GM23338 (cell line): ENCODE measurements around the gene SPRING1. TPM values are rescaled to one million over a fixed set of nuclear protein-coding genes. Genes with fewer than 3 reads are reported as not detected.

Experiments
- ATAC-seq: fragments of 200-7000 bp; cut with Tn5 transposase; 3 replicates; pipeline ENCODE4 v1.9.1; 2020
- DNase-seq: peaks from one replicate; pipeline ENCODE4 v3.0.0-alpha.2; 2015; ENCODE audit warnings: low spot score
- H2AFZ ChIP-seq: fragments of 200-600 bp; sonication (generic); 2 replicates; pipeline ENCODE4 v1.8.0; 2016; ENCODE audit warnings: antibody characterized with exemption, mild to moderate bottlenecking, moderate library complexity
- H3F3A ChIP-seq: fragments of 200-600 bp; sonication (generic); replicated peaks from 2 replicates; pipeline ENCODE4 v1.8.0; 2017; ENCODE audit warnings: antibody characterized with exemption, mixed run types, low read depth
- H3K27ac ChIP-seq: fragments of 200-600 bp; sonication (generic); 2 replicates; pipeline ENCODE4 v1.6.1; 2016; ENCODE audit warnings: low read depth
- H3K27me3 ChIP-seq: fragments of 200-600 bp; sonication (generic); 2 replicates; pipeline ENCODE4 v1.8.0; 2016; ENCODE audit warnings: mild to moderate bottlenecking, mixed run types, moderate library complexity; ENCODE audit not compliant: insufficient read depth
- H3K36me3 ChIP-seq: fragments of 200-600 bp; sonication (generic); 2 replicates; pipeline ENCODE4 v1.8.0; 2016; ENCODE audit warnings: mild to moderate bottlenecking; ENCODE audit not compliant: insufficient read depth
- H3K4me1 ChIP-seq: fragments of 200-600 bp; sonication (generic); 2 replicates; pipeline ENCODE4 v1.8.0; 2016; ENCODE audit warnings: mild to moderate bottlenecking, moderate library complexity; ENCODE audit not compliant: insufficient read depth
- H3K4me2 ChIP-seq: fragments of 200-600 bp; sonication (generic); 2 replicates; pipeline ENCODE4 v1.7.1; 2017; ENCODE audit warnings: mixed run types
- H3K4me3 ChIP-seq: fragments of 200-600 bp; sonication (generic); 2 replicates; pipeline ENCODE4 v1.6.1; 2016; ENCODE audit warnings: mixed run types
- H3K79me2 ChIP-seq: fragments of 200-600 bp; sonication (generic); replicated peaks from 2 replicates; pipeline ENCODE4 v1.8.0; 2017; ENCODE audit warnings: mild to moderate bottlenecking; ENCODE audit not compliant: insufficient read depth
- H3K9me2 ChIP-seq: fragments of 200-600 bp; sonication (generic); 2 replicates; pipeline ENCODE4 v1.8.0; 2017; ENCODE audit not compliant: insufficient read depth
- H4K20me1 ChIP-seq: fragments of 200-600 bp; sonication (generic); replicated peaks from 2 replicates; pipeline ENCODE4 v1.8.0; 2017; ENCODE audit warnings: mild to moderate bottlenecking; ENCODE audit not compliant: insufficient read depth
- H3K27ac Mint-ChIP-seq: 2 replicates; pipeline ENCODE4 v1.8.0; 2020; ENCODE audit warnings: inconsistent platforms, mild to moderate bottlenecking, moderate library complexity, mixed read lengths
- H3K27me3 Mint-ChIP-seq: 3 replicates; pipeline ENCODE4 v1.8.0; 2022; ENCODE audit warnings: low read depth, mild to moderate bottlenecking, moderate library complexity, mixed read lengths, inconsistent platforms; ENCODE audit not compliant: insufficient read depth, poor library complexity
- H3K36me3 Mint-ChIP-seq: 3 replicates; pipeline ENCODE4 v1.8.0; 2021; ENCODE audit warnings: low read depth, mild to moderate bottlenecking, inconsistent platforms, moderate library complexity, mixed read lengths
- H3K4me1 Mint-ChIP-seq: 3 replicates; pipeline ENCODE4 v1.8.0; 2020; ENCODE audit warnings: mild to moderate bottlenecking, inconsistent platforms, mixed read lengths
- H3K4me3 Mint-ChIP-seq: 3 replicates; pipeline ENCODE4 v1.8.0; 2021; ENCODE audit warnings: moderate library complexity, mild to moderate bottlenecking, inconsistent platforms, mixed read lengths
- H3K9me3 Mint-ChIP-seq: 3 replicates; pipeline ENCODE4 v1.8.0; 2020; ENCODE audit warnings: moderate library complexity, mild to moderate bottlenecking, inconsistent platforms, mixed read lengths
- CREB1 ChIP-seq: fragments of 250-450 bp; sonication (Bioruptor Pico); IDR thresholded peaks from 2 replicates; pipeline ENCODE4 v1.5.0; 2020; ENCODE audit warnings: low read depth, mild to moderate bottlenecking, moderate library complexity
- EZH2 ChIP-seq: fragments of 200-600 bp; sonication (generic); IDR thresholded peaks from one replicate; pipeline ENCODE4 v1.8.0; 2017; ENCODE audit warnings: antibody characterized with exemption, mild to moderate bottlenecking, low read depth; ENCODE audit not compliant: unreplicated experiment
- JUNB ChIP-seq: IDR thresholded peaks from one replicate; pipeline ENCODE4 v1.6.1; 2016; ENCODE audit warnings: antibody characterized with exemption; ENCODE audit not compliant: unreplicated experiment
- NANOG ChIP-seq: IDR thresholded peaks from 2 replicates; pipeline ENCODE4 v1.6.1; 2016; ENCODE audit warnings: antibody characterized with exemption, borderline replicate concordance
- POLR2AphosphoS5 ChIP-seq: IDR thresholded peaks from 2 replicates; pipeline ENCODE4 v1.6.1; 2016; ENCODE audit warnings: antibody characterized with exemption, low read depth
- STAT1 ChIP-seq: IDR thresholded peaks from one replicate; pipeline ENCODE4 v1.6.1; 2016; ENCODE audit warnings: antibody characterized with exemption; ENCODE audit not compliant: unreplicated experiment
- ZNF331 ChIP-seq: fragments of 250-450 bp; sonication (Bioruptor Pico); IDR thresholded peaks from 2 replicates; pipeline ENCODE4 v1.5.0; 2020; ENCODE audit warnings: low read depth, mild to moderate bottlenecking, moderate library complexity
- polyA plus RNA-seq: library from polyadenylated mRNA; unstranded; fragments of >200 nt; fragmentation: Nextera tagmentation; extraction: Ambion mirVana; gene quantifications from 2 replicates; pipeline ENCODE4 v1.2.1, GENCODE V29; 2016
- total RNA-seq: library from RNA; depleted of rRNA; stranded (reverse); fragments of >200 nt; shearing (Covaris generic); gene quantifications from 2 replicates; pipeline ENCODE4 v1.2.3, GENCODE V29; 2014
- TF ChIP-seq, protein P1 (sequence below), 2 experiments: fragments of 200-600 bp in 1 of 2; sonication (generic) in 1 of 2; conservative IDR thresholded peaks; 2 replicates each; pipeline versions ENCODE4 v1.5.1 to v1.6.1; 2016 to 2017; ENCODE audit warnings: antibody characterized with exemption in 2 of 2, low read depth in 2 of 2, mild to moderate bottlenecking in 2 of 2, moderate library complexity in 1 of 2
- TF ChIP-seq, protein P2 (sequence below): IDR thresholded peaks from one replicate; pipeline ENCODE4 v1.6.1; 2018; ENCODE audit warnings: antibody characterized with exemption; ENCODE audit not compliant: unreplicated experiment

Gene SPRING1
- total and polyA plus RNA-seq, 2 experiments from 2014 or later, result 8.2 to 57.1 TPM

DNA sequence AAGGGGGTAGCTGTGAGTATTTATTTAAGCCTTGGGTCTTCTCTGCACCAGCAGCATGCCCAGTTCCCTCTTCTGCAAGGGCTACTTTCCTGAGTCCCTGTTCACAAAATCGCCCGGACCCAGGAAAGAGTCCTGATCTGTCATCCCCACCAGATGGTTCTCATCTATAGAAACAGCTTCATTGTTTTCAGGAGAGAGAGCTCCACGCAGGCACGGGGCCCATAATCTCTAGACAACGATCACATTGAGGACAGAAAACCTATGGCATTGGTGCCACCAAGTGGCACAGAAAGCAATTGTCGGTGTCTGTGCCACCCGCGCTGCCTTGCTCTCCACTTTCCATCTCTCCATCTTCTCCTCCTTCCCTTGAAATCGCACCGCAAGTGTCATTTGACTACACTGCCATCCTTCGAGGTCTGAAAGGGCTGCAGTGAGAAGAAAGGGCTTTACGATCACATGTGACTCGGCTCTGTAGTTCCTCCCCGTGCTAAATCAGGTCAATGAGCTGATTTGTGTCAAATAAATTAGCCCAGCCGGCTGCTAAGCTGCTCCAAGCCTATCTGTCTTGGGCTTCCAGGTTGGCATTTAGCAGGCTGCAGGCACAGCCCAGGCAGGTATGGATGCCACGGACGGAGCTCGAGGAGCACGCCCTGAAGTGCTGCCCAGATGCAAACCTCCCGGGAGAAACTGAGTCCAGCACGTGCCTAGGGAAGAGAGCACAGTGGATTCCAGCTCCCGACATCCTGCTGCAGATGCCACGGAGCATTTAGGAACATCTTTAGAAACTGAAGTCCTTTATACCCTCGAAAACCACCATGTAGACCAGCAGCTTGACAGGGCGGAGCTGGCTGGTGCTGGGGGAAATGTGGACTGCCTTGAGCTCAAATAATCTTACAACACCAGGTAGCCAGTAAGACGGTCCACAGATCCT is 28.8 kb downstream of the SPRING1 start:
- H3K79me2 ChIP-seq, result no peaks in the 10 kb centered on the region
- no peaks in the 10 kb centered on the region for H3K9me2 ChIP-seq
- Mint-ChIP-seq H3K4me1 (peaks cover 5% of the 10 kb centered on the region; the same call in 2 of the 3 replicates), H3K27me3 (peaks cover 11% of the 10 kb centered on the region), H3K36me3 (no peaks in the 10 kb centered on the region; the same call in 2 of the 3 replicates), H3K27ac (no peak overlapping the region), H3K4me3 (no peak overlapping the region), H3K9me3 (no peaks in the 10 kb centered on the region)
- H3K4me3 ChIP-seq, result no peak overlapping the region
- H3K27me3 ChIP-seq, result no peaks in the 10 kb centered on the region
- no peak overlapping the region for H3K27ac ChIP-seq
- no peak overlapping the region; the same call in 1 of the 2 replicates for H2AFZ ChIP-seq
- TF ChIP-seq, protein P1, sequence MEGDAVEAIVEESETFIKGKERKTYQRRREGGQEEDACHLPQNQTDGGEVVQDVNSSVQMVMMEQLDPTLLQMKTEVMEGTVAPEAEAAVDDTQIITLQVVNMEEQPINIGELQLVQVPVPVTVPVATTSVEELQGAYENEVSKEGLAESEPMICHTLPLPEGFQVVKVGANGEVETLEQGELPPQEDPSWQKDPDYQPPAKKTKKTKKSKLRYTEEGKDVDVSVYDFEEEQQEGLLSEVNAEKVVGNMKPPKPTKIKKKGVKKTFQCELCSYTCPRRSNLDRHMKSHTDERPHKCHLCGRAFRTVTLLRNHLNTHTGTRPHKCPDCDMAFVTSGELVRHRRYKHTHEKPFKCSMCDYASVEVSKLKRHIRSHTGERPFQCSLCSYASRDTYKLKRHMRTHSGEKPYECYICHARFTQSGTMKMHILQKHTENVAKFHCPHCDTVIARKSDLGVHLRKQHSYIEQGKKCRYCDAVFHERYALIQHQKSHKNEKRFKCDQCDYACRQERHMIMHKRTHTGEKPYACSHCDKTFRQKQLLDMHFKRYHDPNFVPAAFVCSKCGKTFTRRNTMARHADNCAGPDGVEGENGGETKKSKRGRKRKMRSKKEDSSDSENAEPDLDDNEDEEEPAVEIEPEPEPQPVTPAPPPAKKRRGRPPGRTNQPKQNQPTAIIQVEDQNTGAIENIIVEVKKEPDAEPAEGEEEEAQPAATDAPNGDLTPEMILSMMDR (conservative IDR thresholded peaks at IDR 0.05; ENCODE audit: low read depth in 2 of 2), result peak; percentile 34 to 68; a peak in 2 of 4 replicates
- no peak for TF ChIP-seq CREB1 (CRISPR knock-in tag)
- peak; percentile 54 for DNase-seq
- no peaks in the 10 kb centered on the region for H3K4me1 ChIP-seq
- peak; percentile 75 for ATAC-seq
- H4K20me1 ChIP-seq, result no peaks in the 10 kb centered on the region
- no peaks in the 10 kb centered on the region for H3F3A ChIP-seq
- no peaks in the 10 kb centered on the region for H3K36me3 ChIP-seq
- H3K4me2 ChIP-seq, result no peak overlapping the region

DNA sequence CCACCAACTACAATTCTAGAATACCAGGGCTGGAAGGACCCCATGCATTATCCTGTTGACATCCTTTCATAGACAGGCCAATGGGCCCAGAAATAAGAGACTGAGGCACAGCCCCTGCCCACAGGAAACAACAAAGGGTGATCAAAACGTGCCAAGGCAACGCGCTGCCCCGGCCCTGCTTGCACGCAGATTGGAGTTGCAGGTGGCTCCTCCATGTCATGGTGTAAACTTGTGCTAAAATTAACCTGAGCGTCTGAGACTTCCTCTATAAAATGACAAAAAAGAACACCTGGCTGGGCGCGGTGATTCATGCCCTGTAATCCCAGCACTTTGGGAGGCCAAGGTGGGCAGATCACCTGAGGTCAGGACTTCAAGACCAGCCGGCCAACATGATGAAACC is 30.1 kb downstream of the SPRING1 start:
- Histone ChIP-seq H2AFZ (no peak overlapping the region), H3K4me1 (no peaks in the 10 kb centered on the region), H3K9me2 (no peaks in the 10 kb centered on the region), H3K36me3 (no peaks in the 10 kb centered on the region), H3K4me2 (no peak overlapping the region), H3K27me3 (no peaks in the 10 kb centered on the region), H3F3A (no peaks in the 10 kb centered on the region; the same call in 1 of the 2 replicates), H3K27ac (no peak overlapping the region), H3K4me3 (no peak overlapping the region), H4K20me1 (no peaks in the 10 kb centered on the region), H3K79me2 (no peaks in the 10 kb centered on the region)
- no peak for TF ChIP-seq EZH2
- TF ChIP-seq STAT1, result no peak
- no peak for TF ChIP-seq JUNB
- no peaks in the 10 kb centered on the region for H3K9me3 Mint-ChIP-seq
- H3K27ac Mint-ChIP-seq, result no peak overlapping the region
- H3K27me3 Mint-ChIP-seq, result peaks cover 9% of the 10 kb centered on the region
- peaks cover 8% of the 10 kb centered on the region; the same call in 2 of the 3 replicates for H3K4me1 Mint-ChIP-seq
- H3K36me3 Mint-ChIP-seq, result no peaks in the 10 kb centered on the region; the same call in 2 of the 3 replicates
- ATAC-seq (no peak), DNase-seq (no peak)
- H3K4me3 Mint-ChIP-seq, result no peak overlapping the region

DNA sequence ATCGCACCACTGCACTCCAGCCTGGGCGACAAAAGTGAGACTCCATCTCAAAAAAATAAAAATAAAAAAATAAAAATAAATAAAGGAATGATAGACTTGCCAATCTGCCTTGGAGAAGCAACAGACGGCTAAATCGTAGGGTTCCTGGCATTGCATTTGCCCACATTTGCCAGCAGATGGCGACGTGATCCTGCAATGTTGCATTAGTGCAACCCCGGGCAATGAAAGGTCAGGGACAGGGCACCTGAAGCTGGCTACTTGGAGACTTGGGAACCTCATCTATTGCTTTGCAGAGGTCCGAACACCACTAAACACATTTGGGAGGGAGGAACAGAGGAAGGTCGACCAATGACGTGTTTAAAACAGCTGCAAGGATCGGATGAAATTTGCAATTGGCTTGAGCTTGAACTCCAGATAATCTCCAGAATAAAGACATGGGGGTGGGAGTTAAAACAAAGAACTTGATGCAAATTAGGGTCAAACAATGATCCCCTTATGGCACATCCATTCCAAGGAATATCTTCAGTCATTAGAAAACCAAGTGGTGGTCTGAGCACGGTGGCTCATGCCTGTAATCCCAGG is 34.6 kb downstream of the SPRING1 start:
- Mint-ChIP-seq H3K27ac (no peak overlapping the region), H3K9me3 (no peaks in the 10 kb centered on the region), H3K4me3 (no peak overlapping the region), H3K4me1 (peaks cover 3% of the 10 kb centered on the region; the same call in 2 of the 3 replicates), H3K36me3 (no peaks in the 10 kb centered on the region), H3K27me3 (peaks cover 5% of the 10 kb centered on the region)
- Histone ChIP-seq H3K27ac (no peak overlapping the region), H4K20me1 (no peaks in the 10 kb centered on the region), H3K4me1 (no peaks in the 10 kb centered on the region), H3K9me2 (no peaks in the 10 kb centered on the region), H2AFZ (no peak overlapping the region), H3K79me2 (no peaks in the 10 kb centered on the region), H3K4me3 (no peak overlapping the region), H3K36me3 (no peaks in the 10 kb centered on the region; the same call in 1 of the 2 replicates), H3K4me2 (no peak overlapping the region), H3K27me3 (no peaks in the 10 kb centered on the region), H3F3A (no peaks in the 10 kb centered on the region; the same call in 1 of the 2 replicates)
- DNase-seq, result peak; percentile 92
- peak; percentile 98 for ATAC-seq
- no peak for TF ChIP-seq NANOG
- TF ChIP-seq, protein P2, sequence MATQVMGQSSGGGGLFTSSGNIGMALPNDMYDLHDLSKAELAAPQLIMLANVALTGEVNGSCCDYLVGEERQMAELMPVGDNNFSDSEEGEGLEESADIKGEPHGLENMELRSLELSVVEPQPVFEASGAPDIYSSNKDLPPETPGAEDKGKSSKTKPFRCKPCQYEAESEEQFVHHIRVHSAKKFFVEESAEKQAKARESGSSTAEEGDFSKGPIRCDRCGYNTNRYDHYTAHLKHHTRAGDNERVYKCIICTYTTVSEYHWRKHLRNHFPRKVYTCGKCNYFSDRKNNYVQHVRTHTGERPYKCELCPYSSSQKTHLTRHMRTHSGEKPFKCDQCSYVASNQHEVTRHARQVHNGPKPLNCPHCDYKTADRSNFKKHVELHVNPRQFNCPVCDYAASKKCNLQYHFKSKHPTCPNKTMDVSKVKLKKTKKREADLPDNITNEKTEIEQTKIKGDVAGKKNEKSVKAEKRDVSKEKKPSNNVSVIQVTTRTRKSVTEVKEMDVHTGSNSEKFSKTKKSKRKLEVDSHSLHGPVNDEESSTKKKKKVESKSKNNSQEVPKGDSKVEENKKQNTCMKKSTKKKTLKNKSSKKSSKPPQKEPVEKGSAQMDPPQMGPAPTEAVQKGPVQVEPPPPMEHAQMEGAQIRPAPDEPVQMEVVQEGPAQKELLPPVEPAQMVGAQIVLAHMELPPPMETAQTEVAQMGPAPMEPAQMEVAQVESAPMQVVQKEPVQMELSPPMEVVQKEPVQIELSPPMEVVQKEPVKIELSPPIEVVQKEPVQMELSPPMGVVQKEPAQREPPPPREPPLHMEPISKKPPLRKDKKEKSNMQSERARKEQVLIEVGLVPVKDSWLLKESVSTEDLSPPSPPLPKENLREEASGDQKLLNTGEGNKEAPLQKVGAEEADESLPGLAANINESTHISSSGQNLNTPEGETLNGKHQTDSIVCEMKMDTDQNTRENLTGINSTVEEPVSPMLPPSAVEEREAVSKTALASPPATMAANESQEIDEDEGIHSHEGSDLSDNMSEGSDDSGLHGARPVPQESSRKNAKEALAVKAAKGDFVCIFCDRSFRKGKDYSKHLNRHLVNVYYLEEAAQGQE, result no peak
- no peak for TF ChIP-seq ZNF331
- no peak for TF ChIP-seq POLR2AphosphoS5
